ENCODE measurements around the gene TMPRSS4. TPM values are rescaled to one million over a fixed set of nuclear protein-coding genes. Genes with fewer than 3 reads are reported as not detected.

Gene TMPRSS4
- total RNA-seq, 4 donors from 2014 or later: 224 to 423 (median 248) TPM

DNA sequence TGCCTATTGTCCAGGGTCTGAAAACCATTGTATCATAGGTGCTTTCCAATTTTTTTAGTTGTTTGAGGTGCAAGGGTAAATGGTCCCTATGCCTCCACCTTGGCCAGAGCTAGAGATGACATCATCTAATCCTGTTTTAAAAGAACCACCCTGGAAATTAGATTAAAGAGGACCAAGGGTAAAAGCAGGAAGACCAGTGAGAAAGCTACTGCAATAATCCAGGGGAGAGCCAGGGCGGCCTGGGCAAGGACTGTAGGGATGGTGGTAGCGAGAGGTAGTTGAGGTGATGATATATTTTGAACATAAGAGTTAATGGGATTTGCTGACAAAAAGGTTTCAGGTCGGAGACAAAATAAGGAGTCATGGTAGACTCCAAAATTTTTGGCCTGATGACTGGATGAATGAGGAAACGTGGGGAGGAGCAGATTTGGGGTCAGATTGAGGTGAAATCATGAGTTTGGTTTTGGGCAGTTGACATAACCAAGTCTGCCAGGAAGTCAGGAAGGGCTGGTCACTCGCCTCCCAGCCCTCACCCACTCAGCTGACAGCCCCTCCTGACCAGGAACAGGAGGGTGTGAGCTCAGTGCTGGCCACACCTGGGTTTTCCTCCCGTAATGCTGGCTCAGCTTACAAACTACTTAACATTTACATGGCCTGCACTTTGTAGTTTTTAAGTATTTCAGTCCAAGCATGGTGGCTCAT, 52.7 kb downstream of the TMPRSS4 start:
- intact Hi-C loops (cut with DNase I; ENCODE audit: low total_unique reads) (no loop called here), in situ Hi-C loops (cut with MboI; ENCODE audit: low pct_ligation_motif_present in 1 of 4, low pct_unique_long_range_greater_than_20kb in 1 of 4, low sequenced_read_pairs in 3 of 4) (loop anchor here in 1 of 4 donors (25.0 kb wide), 1 partner anchor 358 kb away; no protein-coding TSS in a partner anchor)
- Histone ChIP-seq H3K4me1 (no peaks in the 10 kb centered on the region), H3K9me3 (no peaks in the 10 kb centered on the region), H3K27me3 (no peaks in the 10 kb centered on the region), H3K4me3 (no peak overlapping the region), H3K36me3 (no peaks in the 10 kb centered on the region), H3K27ac (no peak overlapping the region)
- no peak for DNase-seq
- 65 to 71% methylated on average over 5 to 6 of the region's 6 CpGs for WGBS, 2 donors (ENCODE audit: low coverage in 1 of 2)
- TF ChIP-seq, protein P1, sequence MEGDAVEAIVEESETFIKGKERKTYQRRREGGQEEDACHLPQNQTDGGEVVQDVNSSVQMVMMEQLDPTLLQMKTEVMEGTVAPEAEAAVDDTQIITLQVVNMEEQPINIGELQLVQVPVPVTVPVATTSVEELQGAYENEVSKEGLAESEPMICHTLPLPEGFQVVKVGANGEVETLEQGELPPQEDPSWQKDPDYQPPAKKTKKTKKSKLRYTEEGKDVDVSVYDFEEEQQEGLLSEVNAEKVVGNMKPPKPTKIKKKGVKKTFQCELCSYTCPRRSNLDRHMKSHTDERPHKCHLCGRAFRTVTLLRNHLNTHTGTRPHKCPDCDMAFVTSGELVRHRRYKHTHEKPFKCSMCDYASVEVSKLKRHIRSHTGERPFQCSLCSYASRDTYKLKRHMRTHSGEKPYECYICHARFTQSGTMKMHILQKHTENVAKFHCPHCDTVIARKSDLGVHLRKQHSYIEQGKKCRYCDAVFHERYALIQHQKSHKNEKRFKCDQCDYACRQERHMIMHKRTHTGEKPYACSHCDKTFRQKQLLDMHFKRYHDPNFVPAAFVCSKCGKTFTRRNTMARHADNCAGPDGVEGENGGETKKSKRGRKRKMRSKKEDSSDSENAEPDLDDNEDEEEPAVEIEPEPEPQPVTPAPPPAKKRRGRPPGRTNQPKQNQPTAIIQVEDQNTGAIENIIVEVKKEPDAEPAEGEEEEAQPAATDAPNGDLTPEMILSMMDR (IDR thresholded peaks at IDR 0.05): no peak
- TF ChIP-seq POLR2A (IDR thresholded peaks at IDR 0.05) (no peak), EP300 (IDR thresholded peaks at IDR 0.05; ENCODE audit: low read depth) (no peak), POLR2AphosphoS5 (IDR thresholded peaks at IDR 0.05) (no peak)

DNA sequence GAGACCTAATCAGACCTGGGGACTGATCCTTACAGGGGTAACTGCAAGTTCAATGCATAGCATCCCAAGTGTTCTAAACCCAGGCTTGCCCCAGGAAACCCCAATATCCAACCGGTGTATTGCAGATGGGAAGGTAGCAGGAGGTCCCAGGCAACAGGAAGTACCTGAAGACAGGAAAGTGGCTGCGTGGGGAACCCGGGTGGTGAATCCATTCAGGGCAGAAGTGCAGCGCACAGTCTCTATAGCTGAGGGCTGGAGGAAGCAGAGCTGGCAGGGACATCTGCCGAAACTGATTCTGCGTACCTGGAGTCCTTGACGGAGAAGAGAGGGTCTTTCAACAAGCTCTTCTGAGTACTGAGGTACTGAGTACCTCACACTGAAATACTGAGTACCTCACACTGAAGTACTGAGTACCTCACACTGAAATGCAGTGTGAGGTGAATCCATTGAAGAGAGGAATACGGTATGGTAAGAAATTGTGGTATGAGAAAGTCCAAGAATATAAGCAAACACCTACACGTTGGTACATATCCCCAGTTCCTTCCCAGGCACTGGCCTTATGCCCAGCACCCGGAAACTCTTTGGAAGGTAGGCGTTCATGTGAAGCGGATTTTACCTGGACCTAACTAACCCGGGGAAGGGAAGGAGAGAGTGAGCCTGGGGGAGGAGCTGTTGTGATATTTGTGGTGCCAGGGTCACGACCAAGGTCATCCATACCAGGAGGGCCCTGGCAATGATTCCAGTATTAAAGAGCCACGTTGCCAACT, 55.7 kb downstream of the TMPRSS4 start:
- peaks cover 18% of the 10 kb centered on the region for H3K27me3 ChIP-seq
- no peak for DNase-seq
- 82 to 89% methylated on average over 7 to 15 of the region's 15 CpGs for WGBS, 2 donors (ENCODE audit: low coverage in 1 of 2)
- TF ChIP-seq EP300 (IDR thresholded peaks at IDR 0.05; ENCODE audit: low read depth) (no peak), POLR2AphosphoS5 (IDR thresholded peaks at IDR 0.05) (no peak), POLR2A (IDR thresholded peaks at IDR 0.05) (no peak)
- TF ChIP-seq, protein P1 (IDR thresholded peaks at IDR 0.05): no peak
- in situ Hi-C loops (cut with MboI; ENCODE audit: low pct_ligation_motif_present in 1 of 4, low pct_unique_long_range_greater_than_20kb in 1 of 4, low sequenced_read_pairs in 3 of 4) (loop anchor here in 1 of 4 donors (25.0 kb wide), 1 partner anchor 355 kb away; no protein-coding TSS in a partner anchor), intact Hi-C loops (cut with DNase I; ENCODE audit: low total_unique reads) (no loop called here)
- no peaks in the 10 kb centered on the region for H3K9me3 ChIP-seq
- H3K4me3 ChIP-seq: no peak overlapping the region
- no peaks in the 10 kb centered on the region for H3K4me1 ChIP-seq
- no peak overlapping the region for H3K27ac ChIP-seq
- no peaks in the 10 kb centered on the region for H3K36me3 ChIP-seq

DNA sequence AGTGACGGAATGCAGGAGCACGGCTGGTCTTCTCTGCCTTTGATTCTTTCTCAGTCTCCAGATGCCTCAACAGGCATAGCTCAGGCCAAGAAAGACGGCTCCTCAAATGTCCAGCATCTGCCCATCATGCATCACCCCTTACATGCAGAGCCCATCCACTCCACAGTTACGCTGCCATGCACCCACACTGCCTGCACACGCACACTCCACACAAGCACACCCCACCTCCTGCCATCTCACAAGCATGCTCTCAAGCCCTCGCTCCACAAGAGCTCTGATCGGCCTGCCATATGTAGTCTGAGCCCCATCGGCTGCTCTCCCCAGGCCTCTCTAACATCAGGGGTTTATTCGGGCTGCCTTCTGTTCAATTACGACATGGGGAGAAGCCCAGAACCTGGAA, 56.9 kb downstream of the TMPRSS4 start:
- WGBS, 2 donors (ENCODE audit: low coverage in 1 of 2): 88% methylated on average over 10 of the region's 10 CpGs; no CpG with 5 or more reads in 1 of the 2 donors
- no peaks in the 10 kb centered on the region for H3K4me1 ChIP-seq
- H3K9me3 ChIP-seq: no peaks in the 10 kb centered on the region
- intact Hi-C loops (cut with DNase I; ENCODE audit: low total_unique reads) (no loop called here), in situ Hi-C loops (cut with MboI; ENCODE audit: low pct_ligation_motif_present in 1 of 4, low pct_unique_long_range_greater_than_20kb in 1 of 4, low sequenced_read_pairs in 3 of 4) (loop anchor here in 1 of 4 donors (25.0 kb wide), 1 partner anchor 353 kb away; no protein-coding TSS in a partner anchor)
- no peak for DNase-seq
- no peaks in the 10 kb centered on the region for H3K36me3 ChIP-seq
- H3K4me3 ChIP-seq: no peak overlapping the region
- TF ChIP-seq POLR2AphosphoS5 (IDR thresholded peaks at IDR 0.05): no peak
- TF ChIP-seq, protein P1 (IDR thresholded peaks at IDR 0.05): no peak
- TF ChIP-seq POLR2A (IDR thresholded peaks at IDR 0.05): no peak
- TF ChIP-seq EP300 (IDR thresholded peaks at IDR 0.05; ENCODE audit: low read depth): no peak
- peaks cover 31% of the 10 kb centered on the region for H3K27me3 ChIP-seq
- H3K27ac ChIP-seq: no peak overlapping the region

GRCh38 chr11:118135051-118135795, 58.3 kb downstream of the TMPRSS4 start:
- no peaks in the 10 kb centered on the region for H3K4me1 ChIP-seq
- no peak overlapping the region for H3K4me3 ChIP-seq
- 55 to 75% methylated on average over 2 to 7 of the region's 7 CpGs for WGBS, 2 donors (ENCODE audit: low coverage in 1 of 2)
- H3K36me3 ChIP-seq: no peaks in the 10 kb centered on the region
- H3K27me3 ChIP-seq: peaks cover 45% of the 10 kb centered on the region
- DNase-seq: no peak
- no peak for TF ChIP-seq EP300 (IDR thresholded peaks at IDR 0.05; ENCODE audit: low read depth)
- intact Hi-C loops (cut with DNase I; ENCODE audit: low total_unique reads) (no loop called here), in situ Hi-C loops (cut with MboI; ENCODE audit: low pct_ligation_motif_present in 1 of 4, low pct_unique_long_range_greater_than_20kb in 1 of 4, low sequenced_read_pairs in 3 of 4) (loop anchor here in 1 of 4 donors (25.0 kb wide), 1 partner anchor 352 kb away; no protein-coding TSS in a partner anchor)
- no peak overlapping the region for H3K27ac ChIP-seq
- no peaks in the 10 kb centered on the region for H3K9me3 ChIP-seq
